ENCODE data around the gene OSM.
"Not testable (repeated sequence)": the region's sequence is repeated elsewhere in the genome, so short reads cannot be mapped to it uniquely, and the experiment has no call there.

The OSM gene

DNA sequence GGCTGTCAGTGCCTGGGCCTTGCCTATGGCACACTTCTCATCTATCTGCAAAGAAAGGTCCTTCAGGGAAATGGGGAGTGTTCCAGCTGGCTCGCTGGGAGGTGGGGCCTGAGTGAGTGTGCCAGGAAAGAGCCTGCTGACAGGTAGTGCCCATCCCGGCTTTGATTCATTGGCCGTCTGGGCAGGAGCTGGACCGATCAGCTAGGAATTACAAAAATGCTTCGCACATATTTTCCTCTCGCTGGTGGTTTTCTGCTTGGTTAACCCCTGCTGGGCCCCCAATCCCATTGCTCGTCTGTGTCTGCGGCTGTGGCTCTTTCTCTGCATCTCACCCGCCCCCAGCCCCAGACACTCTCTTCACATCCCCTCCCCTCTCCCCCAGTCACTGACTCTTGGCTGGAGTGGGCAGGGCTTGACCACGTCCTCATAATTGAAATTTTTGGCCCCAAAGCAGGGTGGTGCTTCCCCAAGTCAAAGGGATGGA is 30.9 kb downstream of the OSM start:
- Histone ChIP-seq H3K27me3 (ENCODE audit: low read depth, low read length) (peaks cover 18% of the 10 kb centered on the region; the same call in 1 of the 2 replicates), H3K27ac (ENCODE audit: low read length) (no peak overlapping the region), H3K4me1 (ENCODE audit: low read length) (peaks cover 3% of the 10 kb centered on the region), H2AFZ (ENCODE audit: low read depth, low read length) (no peak overlapping the region), H4K20me1 (ENCODE audit: insufficient read depth, low read length) (no peaks in the 10 kb centered on the region), H3K79me2 (ENCODE audit: low read length) (no peaks in the 10 kb centered on the region), H3K4me2 (ENCODE audit: low read length) (no peak overlapping the region), H3K36me3 (replicated peaks; ENCODE audit: low read depth, low read length) (no peaks in the 10 kb centered on the region), H3K4me3 (ENCODE audit: low read length) (no peak overlapping the region), H3K9ac (ENCODE audit: low read length) (no peak overlapping the region), H3K9me3 (ENCODE audit: insufficient read depth, low read length) (no peaks in the 10 kb centered on the region)
- TF ChIP-seq, protein P1, sequence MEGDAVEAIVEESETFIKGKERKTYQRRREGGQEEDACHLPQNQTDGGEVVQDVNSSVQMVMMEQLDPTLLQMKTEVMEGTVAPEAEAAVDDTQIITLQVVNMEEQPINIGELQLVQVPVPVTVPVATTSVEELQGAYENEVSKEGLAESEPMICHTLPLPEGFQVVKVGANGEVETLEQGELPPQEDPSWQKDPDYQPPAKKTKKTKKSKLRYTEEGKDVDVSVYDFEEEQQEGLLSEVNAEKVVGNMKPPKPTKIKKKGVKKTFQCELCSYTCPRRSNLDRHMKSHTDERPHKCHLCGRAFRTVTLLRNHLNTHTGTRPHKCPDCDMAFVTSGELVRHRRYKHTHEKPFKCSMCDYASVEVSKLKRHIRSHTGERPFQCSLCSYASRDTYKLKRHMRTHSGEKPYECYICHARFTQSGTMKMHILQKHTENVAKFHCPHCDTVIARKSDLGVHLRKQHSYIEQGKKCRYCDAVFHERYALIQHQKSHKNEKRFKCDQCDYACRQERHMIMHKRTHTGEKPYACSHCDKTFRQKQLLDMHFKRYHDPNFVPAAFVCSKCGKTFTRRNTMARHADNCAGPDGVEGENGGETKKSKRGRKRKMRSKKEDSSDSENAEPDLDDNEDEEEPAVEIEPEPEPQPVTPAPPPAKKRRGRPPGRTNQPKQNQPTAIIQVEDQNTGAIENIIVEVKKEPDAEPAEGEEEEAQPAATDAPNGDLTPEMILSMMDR (IDR thresholded peaks at IDR 0.05; ENCODE audit: low read depth, low read length): no peak
- TF ChIP-seq EZH2phosphoT487 (IDR thresholded peaks at IDR 0.05; ENCODE audit: low read depth): no peak

DNA sequence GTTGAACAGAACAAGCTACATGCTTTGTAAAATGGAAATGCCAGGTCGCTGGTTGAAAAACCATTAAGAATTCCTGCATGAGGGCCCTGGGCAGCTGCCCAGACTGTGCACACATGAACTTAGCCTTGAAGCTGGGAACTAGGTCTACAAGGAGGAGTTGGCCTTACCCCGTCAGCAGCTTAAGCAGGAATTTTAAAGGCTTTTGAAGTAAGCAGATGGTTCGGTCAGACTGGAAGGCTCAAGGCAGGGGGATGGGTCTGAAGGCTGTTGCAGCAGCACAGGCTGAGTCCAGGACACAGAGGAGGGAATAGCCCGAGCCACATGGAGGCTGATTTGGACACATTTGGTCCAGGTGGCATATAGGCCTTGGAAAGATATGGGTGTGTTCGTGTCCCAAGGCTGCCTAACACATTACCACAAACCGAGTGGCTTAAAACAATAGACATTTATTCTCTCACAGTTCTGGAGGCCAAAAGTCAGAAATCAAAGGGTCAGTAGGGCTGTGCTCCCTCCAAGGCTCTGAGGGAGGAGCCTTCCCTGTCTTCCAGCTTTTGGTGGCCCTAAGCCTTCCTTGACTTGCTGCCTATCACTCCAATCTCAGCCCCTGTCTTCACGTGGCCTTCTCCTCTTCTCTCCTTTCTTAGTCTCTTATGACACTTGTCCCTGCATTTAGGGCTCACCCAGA is 31.7 kb downstream of the OSM start:
- H3K4me2 ChIP-seq (ENCODE audit: low read length): no peak overlapping the region
- no peak overlapping the region for H3K27ac ChIP-seq (ENCODE audit: low read length)
- H3K4me3 ChIP-seq (ENCODE audit: low read length): no peak overlapping the region
- no peak overlapping the region for H2AFZ ChIP-seq (ENCODE audit: low read depth, low read length)
- no peak for TF ChIP-seq EZH2phosphoT487 (IDR thresholded peaks at IDR 0.05; ENCODE audit: low read depth)
- TF ChIP-seq, protein P1 (IDR thresholded peaks at IDR 0.05; ENCODE audit: low read depth, low read length): no peak
- no peak overlapping the region for H3K9ac ChIP-seq (ENCODE audit: low read length)
- no peaks in the 10 kb centered on the region for H3K79me2 ChIP-seq (ENCODE audit: low read length)
- H3K27me3 ChIP-seq (ENCODE audit: low read depth, low read length): peaks cover 18% of the 10 kb centered on the region; the same call in 1 of the 2 replicates
- H4K20me1 ChIP-seq (ENCODE audit: insufficient read depth, low read length): no peaks in the 10 kb centered on the region
- H3K9me3 ChIP-seq (ENCODE audit: insufficient read depth, low read length): no peaks in the 10 kb centered on the region
- no peaks in the 10 kb centered on the region for H3K36me3 ChIP-seq (replicated peaks; ENCODE audit: low read depth, low read length)
- H3K4me1 ChIP-seq (ENCODE audit: low read length): no peaks in the 10 kb centered on the region

DNA sequence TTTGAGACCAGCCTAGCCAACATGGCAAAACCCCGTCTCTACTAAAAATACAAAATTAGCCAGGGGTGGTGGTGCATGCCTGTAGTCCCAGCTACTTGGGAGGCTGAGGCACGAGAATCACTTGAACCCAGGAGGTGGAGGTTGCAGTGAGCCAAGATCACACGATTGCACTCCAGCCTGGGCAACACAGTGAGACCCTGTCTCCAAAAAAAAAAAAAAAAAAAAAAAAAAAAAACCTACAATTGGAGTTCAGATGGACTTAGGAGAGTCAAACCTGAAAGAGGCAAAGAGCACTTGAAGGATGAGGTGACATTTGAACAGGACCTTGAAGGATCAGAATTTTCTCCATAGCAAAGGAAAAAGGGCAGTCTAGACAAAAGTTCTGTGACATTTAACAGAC is 32.3 kb downstream of the OSM start:
- H3K4me2 ChIP-seq (ENCODE audit: low read length); H3K4me3 ChIP-seq (ENCODE audit: low read length); H3K9me3 ChIP-seq (ENCODE audit: insufficient read depth, low read length); H4K20me1 ChIP-seq (ENCODE audit: insufficient read depth, low read length); H3K27ac ChIP-seq (ENCODE audit: low read length); H3K9ac ChIP-seq (ENCODE audit: low read length); H3K79me2 ChIP-seq (ENCODE audit: low read length); H2AFZ ChIP-seq (ENCODE audit: low read depth, low read length); H3K4me1 ChIP-seq (ENCODE audit: low read length); H3K36me3 ChIP-seq (replicated peaks; ENCODE audit: low read depth, low read length): not testable (repeated sequence)
- H3K27me3 ChIP-seq (ENCODE audit: low read depth, low read length): peaks cover 19% of the 10 kb centered on the region; the same call in 1 of the 2 replicates

DNA sequence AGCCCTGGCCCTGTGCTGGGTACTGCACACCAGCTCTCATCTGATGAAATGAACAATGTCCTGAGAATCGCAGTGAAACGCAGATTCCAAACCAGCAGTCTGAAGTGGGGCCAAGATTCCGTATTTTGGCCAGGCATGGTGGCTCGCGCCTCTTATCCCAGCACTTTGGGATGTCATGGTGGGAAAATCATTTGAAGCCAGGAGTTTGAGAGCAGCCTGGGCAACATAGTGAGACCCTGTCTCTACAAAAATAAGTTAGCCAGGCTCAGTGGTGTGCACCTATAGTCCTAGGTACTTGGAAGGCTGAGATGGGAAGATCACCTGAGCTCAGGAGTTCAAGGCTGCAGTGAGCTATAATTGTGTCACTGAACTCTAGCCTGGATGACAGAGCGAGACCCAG is 33.1 kb downstream of the OSM start:
- Histone ChIP-seq H3K9ac (ENCODE audit: low read length) (no peak overlapping the region), H3K27ac (ENCODE audit: low read length) (no peak overlapping the region), H2AFZ (ENCODE audit: low read depth, low read length) (no peak overlapping the region), H3K27me3 (ENCODE audit: low read depth, low read length) (peaks cover 22% of the 10 kb centered on the region; the same call in 1 of the 2 replicates), H3K9me3 (ENCODE audit: insufficient read depth, low read length) (no peaks in the 10 kb centered on the region), H3K79me2 (ENCODE audit: low read length) (no peaks in the 10 kb centered on the region), H4K20me1 (ENCODE audit: insufficient read depth, low read length) (no peaks in the 10 kb centered on the region), H3K4me2 (ENCODE audit: low read length) (no peak overlapping the region), H3K36me3 (replicated peaks; ENCODE audit: low read depth, low read length) (no peaks in the 10 kb centered on the region), H3K4me3 (ENCODE audit: low read length) (no peak overlapping the region), H3K4me1 (ENCODE audit: low read length) (no peaks in the 10 kb centered on the region)
- TF ChIP-seq EZH2phosphoT487 (IDR thresholded peaks at IDR 0.05; ENCODE audit: low read depth): no peak
- TF ChIP-seq, protein P1 (IDR thresholded peaks at IDR 0.05; ENCODE audit: low read depth, low read length): no peak

All from OCI-LY3 (cell line).